ENCODE measurements around the gene MTMR11. TPM values are rescaled to one million over a fixed set of nuclear protein-coding genes. Genes with fewer than 3 reads are reported as not detected.

Gene MTMR11
- total and polyA plus RNA-seq, 4 donors, result 6.9 to 11.2 (median 8.9) TPM

DNA sequence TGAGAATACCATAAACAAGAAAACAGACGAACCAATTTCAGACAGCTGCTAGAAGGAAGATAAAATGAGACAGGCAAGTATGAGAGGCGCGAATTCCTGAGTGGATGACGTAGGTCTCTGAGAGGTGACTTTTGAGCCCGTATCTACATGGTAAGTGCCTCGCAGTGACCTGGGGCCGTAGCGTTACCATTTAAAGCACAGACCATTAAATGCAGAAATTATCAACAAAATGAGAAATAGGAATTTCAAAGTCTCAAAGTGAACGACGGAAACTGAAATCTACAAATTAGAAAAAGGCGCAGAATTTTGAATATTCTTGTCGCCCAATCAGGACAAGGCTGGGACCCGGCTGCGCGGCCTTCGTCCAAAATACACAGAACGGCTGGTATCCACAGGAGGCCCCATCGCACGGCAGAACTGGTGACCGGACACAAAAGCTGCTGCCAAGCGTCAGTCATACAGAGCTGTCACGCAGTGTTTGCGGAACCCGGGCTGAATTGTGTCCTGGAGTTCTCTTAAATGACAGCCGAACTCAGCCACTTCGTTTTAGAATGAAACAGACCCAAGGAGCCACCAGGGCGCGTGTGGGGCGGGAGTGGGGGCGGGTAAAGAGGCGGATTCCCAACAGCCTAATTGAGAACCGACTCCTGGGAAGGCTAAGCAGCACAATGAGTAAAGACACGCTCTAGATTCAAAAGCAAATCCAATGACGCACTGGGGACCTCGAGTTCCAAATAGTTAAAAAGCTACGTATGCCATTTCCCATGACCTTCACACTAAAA, 51.1 kb downstream of the MTMR11 start:
- Histone ChIP-seq H3K4me3 (peak overlapping the region; percentile 65), H3K9me3 (ENCODE audit: control insufficient read depth in 4 of 4, insufficient read depth in 3 of 4, low read length in 3 of 4) (no peaks in the 10 kb centered on the region), H3K9ac (ENCODE audit: insufficient read depth in 1 of 2, low read length in 2 of 2) (peak overlapping the region; percentile 98 to 100), H3K27me3 (ENCODE audit: control insufficient read depth in 3 of 3, insufficient read depth in 3 of 3, low read length in 2 of 3) (no peaks in the 10 kb centered on the region), H3K36me3 (ENCODE audit: control insufficient read depth in 4 of 4, insufficient read depth in 4 of 4, low read length in 4 of 4) (peaks cover 0 to 5% (median 0%) of the 10 kb centered on the region in 4 donors), H3K27ac (ENCODE audit: low read depth in 1 of 2, low read length in 1 of 2) (peak overlapping the region; percentile 96), H3K4me1 (ENCODE audit: control insufficient read depth in 5 of 5, insufficient read depth in 5 of 5, low read length in 5 of 5) (peaks cover 0 to 26% (median 13%) of the 10 kb centered on the region in 5 donors)
- TF ChIP-seq, protein P1, sequence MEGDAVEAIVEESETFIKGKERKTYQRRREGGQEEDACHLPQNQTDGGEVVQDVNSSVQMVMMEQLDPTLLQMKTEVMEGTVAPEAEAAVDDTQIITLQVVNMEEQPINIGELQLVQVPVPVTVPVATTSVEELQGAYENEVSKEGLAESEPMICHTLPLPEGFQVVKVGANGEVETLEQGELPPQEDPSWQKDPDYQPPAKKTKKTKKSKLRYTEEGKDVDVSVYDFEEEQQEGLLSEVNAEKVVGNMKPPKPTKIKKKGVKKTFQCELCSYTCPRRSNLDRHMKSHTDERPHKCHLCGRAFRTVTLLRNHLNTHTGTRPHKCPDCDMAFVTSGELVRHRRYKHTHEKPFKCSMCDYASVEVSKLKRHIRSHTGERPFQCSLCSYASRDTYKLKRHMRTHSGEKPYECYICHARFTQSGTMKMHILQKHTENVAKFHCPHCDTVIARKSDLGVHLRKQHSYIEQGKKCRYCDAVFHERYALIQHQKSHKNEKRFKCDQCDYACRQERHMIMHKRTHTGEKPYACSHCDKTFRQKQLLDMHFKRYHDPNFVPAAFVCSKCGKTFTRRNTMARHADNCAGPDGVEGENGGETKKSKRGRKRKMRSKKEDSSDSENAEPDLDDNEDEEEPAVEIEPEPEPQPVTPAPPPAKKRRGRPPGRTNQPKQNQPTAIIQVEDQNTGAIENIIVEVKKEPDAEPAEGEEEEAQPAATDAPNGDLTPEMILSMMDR (IDR thresholded peaks at IDR 0.05; ENCODE audit: control extremely low read depth, extremely low read depth), result no peak
- peak; percentile 94 to 96 (median 95) for DNase-seq
- peak; percentile 31 for ATAC-seq (ENCODE audit: insufficient read depth, low FRiP score)
- 0 to 1% methylated on average over 36 of the region's 36 CpGs for WGBS, 2 donors

DNA sequence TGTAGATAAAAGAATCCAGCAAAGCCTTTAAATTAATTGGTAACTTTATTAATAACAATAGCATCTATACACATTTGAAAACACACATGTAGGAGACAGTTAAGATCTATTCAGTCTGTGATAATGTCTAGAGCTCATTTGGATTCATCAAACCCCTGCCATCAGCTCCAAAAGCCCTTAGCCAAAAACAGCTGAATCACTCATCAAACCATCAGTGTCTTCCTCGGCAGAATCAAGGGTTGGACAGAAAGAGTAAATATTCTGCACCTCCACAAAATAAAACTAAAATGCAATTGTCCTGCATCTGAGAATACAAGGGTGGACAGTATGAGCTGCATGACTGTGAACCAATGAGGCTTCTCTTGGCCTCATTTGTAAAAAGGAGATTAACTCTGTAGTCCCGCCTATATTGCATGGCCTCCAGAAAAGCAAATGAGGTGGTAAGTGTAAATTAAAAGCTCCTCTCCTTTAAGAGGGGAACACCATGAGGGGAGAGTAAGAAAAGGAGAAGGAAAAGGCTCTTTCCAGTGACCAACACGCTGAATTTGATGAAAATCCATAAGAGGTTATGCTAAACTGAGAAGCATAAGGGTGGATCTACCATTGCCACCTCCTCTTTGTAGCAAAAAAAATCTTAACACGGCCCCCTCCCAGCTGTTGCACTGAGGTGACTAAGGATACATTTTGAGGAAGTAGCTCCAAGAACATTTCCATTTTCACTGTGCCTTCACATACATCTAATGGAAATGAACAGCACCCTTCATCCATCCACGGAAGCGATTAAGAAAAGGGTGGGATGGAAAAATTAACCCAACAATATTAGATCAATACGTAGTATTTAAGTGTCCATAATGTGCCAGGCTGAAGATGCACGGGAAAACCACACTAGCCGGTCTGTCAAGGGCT, 52.0 kb downstream of the MTMR11 start:
- Histone ChIP-seq H3K4me3 (no peak overlapping the region), H3K27ac (ENCODE audit: low read depth in 1 of 2, low read length in 1 of 2) (peak overlapping the region; percentile 96), H3K36me3 (ENCODE audit: control insufficient read depth in 4 of 4, insufficient read depth in 4 of 4, low read length in 4 of 4) (peaks cover 0 to 5% (median 0%) of the 10 kb centered on the region in 4 donors), H3K9me3 (ENCODE audit: control insufficient read depth in 4 of 4, insufficient read depth in 3 of 4, low read length in 3 of 4) (no peaks in the 10 kb centered on the region), H3K4me1 (ENCODE audit: control insufficient read depth in 5 of 5, insufficient read depth in 5 of 5, low read length in 5 of 5) (peaks cover 0 to 26% (median 13%) of the 10 kb centered on the region in 5 donors), H3K9ac (ENCODE audit: insufficient read depth in 1 of 2, low read length in 2 of 2) (peak overlapping the region; percentile 98 to 100), H3K27me3 (ENCODE audit: control insufficient read depth in 3 of 3, insufficient read depth in 3 of 3, low read length in 2 of 3) (no peaks in the 10 kb centered on the region)
- ATAC-seq (ENCODE audit: insufficient read depth, low FRiP score) (no peak), DNase-seq (peak; percentile 57 to 83 (median 75))
- WGBS, 2 donors, result 5 to 8% methylated on average over 9 of the region's 9 CpGs
- TF ChIP-seq, protein P1 (IDR thresholded peaks at IDR 0.05; ENCODE audit: control extremely low read depth, extremely low read depth), result no peak

- ATAC-seq (ENCODE audit: insufficient read depth, low FRiP score) (no peak), DNase-seq (no peak)
- Histone ChIP-seq H3K27me3 (ENCODE audit: control insufficient read depth in 3 of 3, insufficient read depth in 3 of 3, low read length in 2 of 3) (no peaks in the 10 kb centered on the region), H3K4me3 (no peak overlapping the region), H3K9me3 (ENCODE audit: control insufficient read depth in 4 of 4, insufficient read depth in 3 of 4, low read length in 3 of 4) (no peaks in the 10 kb centered on the region), H3K36me3 (ENCODE audit: control insufficient read depth in 4 of 4, insufficient read depth in 4 of 4, low read length in 4 of 4) (peaks cover 0 to 5% (median 0%) of the 10 kb centered on the region in 4 donors), H3K9ac (ENCODE audit: insufficient read depth in 1 of 2, low read length in 2 of 2) (peak overlapping the region in 1 of 2 donors; percentile 100), H3K4me1 (ENCODE audit: control insufficient read depth in 5 of 5, insufficient read depth in 5 of 5, low read length in 5 of 5) (peaks cover 0 to 21% (median 11%) of the 10 kb centered on the region in 5 donors), H3K27ac (ENCODE audit: low read depth in 1 of 2, low read length in 1 of 2) (no peak overlapping the region)
- WGBS, 2 donors, result 86 to 88% methylated on average over 3 of the region's 3 CpGs
- TF ChIP-seq, protein P1 (IDR thresholded peaks at IDR 0.05; ENCODE audit: control extremely low read depth, extremely low read depth), result no peak
These were observed 53.0 kb downstream of the MTMR11 start for GRCh38 chr1:149883598-149884247.
